ENCODE data around the gene IRS2. TPM values are rescaled to one million over a fixed set of nuclear protein-coding genes. Genes with fewer than 3 reads are reported as not detected.
"Not testable (repeated sequence)": the region's sequence is repeated elsewhere in the genome, so short reads cannot be mapped to it uniquely, and the experiment has no call there.

The IRS2 gene
- total and polyA plus RNA-seq, 7 experiments from 2014 or later: 2.7 to 94.9 (median 26.1) TPM

- H3K36me3 ChIP-seq (ENCODE audit: control insufficient read depth in 2 of 3, insufficient read depth in 3 of 3, low read length in 3 of 3); H3K27ac ChIP-seq (ENCODE audit: low read depth, low read length); intact Hi-C loops (cut with micrococcal nuclease); H3K9me3 Mint-ChIP-seq; H3K4me1 Mint-ChIP-seq; H3K4me3 ChIP-seq (ENCODE audit: low read length); H3K9me3 ChIP-seq (ENCODE audit: control insufficient read depth in 2 of 3, low read length in 3 of 3); CTCF ChIA-PET; H3K4me3 Mint-ChIP-seq; H3K27ac Mint-ChIP-seq; H3K27me3 ChIP-seq (ENCODE audit: control insufficient read depth in 2 of 2, insufficient read depth in 2 of 2, low read length in 2 of 2); DNase-seq; ATAC-seq; H3K36me3 Mint-ChIP-seq; POLR2A ChIA-PET; H3K4me1 ChIP-seq (ENCODE audit: control insufficient read depth in 2 of 2, insufficient read depth in 2 of 2, low read length in 2 of 2): not testable (repeated sequence)
- H3K27me3 Mint-ChIP-seq: peaks cover 10 to 30% (median 18%) of the 10 kb centered on the region in 5 donors
These were observed 36.8 kb upstream of the IRS2 start for GRCh38 chr13:109823201-109823600.

DNA sequence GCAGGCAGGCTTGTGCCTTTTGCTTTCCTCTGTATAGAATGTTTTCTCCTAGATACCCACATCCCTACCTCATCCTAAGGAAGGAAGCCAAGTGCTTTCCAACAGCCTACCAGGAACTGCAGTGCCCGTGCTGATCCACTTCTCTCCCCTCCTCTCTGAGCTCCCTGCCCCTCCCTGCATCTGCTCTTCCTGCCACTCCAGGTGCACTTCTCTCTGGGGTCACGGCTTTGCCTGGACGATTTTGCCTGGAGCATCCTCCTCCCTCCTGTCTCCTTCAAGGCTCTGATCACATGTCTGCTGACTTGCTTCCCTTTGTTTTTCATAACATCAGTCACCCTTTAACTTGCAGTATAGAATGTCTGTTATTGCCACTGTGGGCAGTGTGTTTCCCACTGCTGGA is 34.7 kb upstream of the IRS2 start:
- Histone ChIP-seq H3K27me3 (ENCODE audit: control insufficient read depth in 2 of 2, insufficient read depth in 2 of 2, low read length in 2 of 2) (no peaks in the 10 kb centered on the region), H3K4me3 (ENCODE audit: low read length) (no peak overlapping the region), H3K36me3 (ENCODE audit: control insufficient read depth in 2 of 3, insufficient read depth in 3 of 3, low read length in 3 of 3) (no peaks in the 10 kb centered on the region), H3K4me1 (ENCODE audit: control insufficient read depth in 2 of 2, insufficient read depth in 2 of 2, low read length in 2 of 2) (no peaks in the 10 kb centered on the region), H3K27ac (ENCODE audit: low read depth, low read length) (no peak overlapping the region), H3K9me3 (ENCODE audit: control insufficient read depth in 2 of 3, low read length in 3 of 3) (no peaks in the 10 kb centered on the region)
- no peak overlapping the region for H3K27ac Mint-ChIP-seq
- ChIA-PET CTCF (no interaction called here), POLR2A (no interaction called here)
- no peaks in the 10 kb centered on the region for H3K36me3 Mint-ChIP-seq
- DNase-seq (no peak), ATAC-seq (no peak)
- no peaks in the 10 kb centered on the region for H3K4me1 Mint-ChIP-seq
- peaks cover 8 to 33% (median 27%) of the 10 kb centered on the region in 5 donors for H3K27me3 Mint-ChIP-seq
- peaks cover 0 to 8% (median 1%) of the 10 kb centered on the region in 11 donors for H3K9me3 Mint-ChIP-seq
- intact Hi-C loops (cut with micrococcal nuclease): no loop called here
- no peak overlapping the region for H3K4me3 Mint-ChIP-seq

GRCh38 chr13:109819874-109820273 is 33.5 kb upstream of the IRS2 start:
- H3K27me3 ChIP-seq (ENCODE audit: control insufficient read depth in 2 of 2, insufficient read depth in 2 of 2, low read length in 2 of 2): no peaks in the 10 kb centered on the region
- H3K27ac Mint-ChIP-seq: no peak overlapping the region
- no peaks in the 10 kb centered on the region for H3K36me3 ChIP-seq (ENCODE audit: control insufficient read depth in 2 of 3, insufficient read depth in 3 of 3, low read length in 3 of 3)
- ChIA-PET CTCF (no interaction called here), POLR2A (no interaction called here)
- H3K4me3 Mint-ChIP-seq: no peak overlapping the region
- H3K4me1 Mint-ChIP-seq: no peaks in the 10 kb centered on the region
- ATAC-seq (no peak), DNase-seq (no peak)
- H3K27ac ChIP-seq (ENCODE audit: low read depth, low read length): no peak overlapping the region
- intact Hi-C loops (cut with micrococcal nuclease): no loop called here
- H3K9me3 Mint-ChIP-seq: peaks cover 0 to 4% (median 1%) of the 10 kb centered on the region in 11 donors
- H3K27me3 Mint-ChIP-seq: peaks cover 8 to 34% (median 30%) of the 10 kb centered on the region in 5 donors
- no peaks in the 10 kb centered on the region for H3K36me3 Mint-ChIP-seq
- no peak overlapping the region for H3K4me3 ChIP-seq (ENCODE audit: low read length)
- no peaks in the 10 kb centered on the region for H3K4me1 ChIP-seq (ENCODE audit: control insufficient read depth in 2 of 2, insufficient read depth in 2 of 2, low read length in 2 of 2)
- no peaks in the 10 kb centered on the region for H3K9me3 ChIP-seq (ENCODE audit: control insufficient read depth in 2 of 3, low read length in 3 of 3)

GRCh38 chr13:109818886-109819285 is 32.5 kb upstream of the IRS2 start:
- ATAC-seq (no peak), DNase-seq (no peak)
- Histone ChIP-seq H3K27ac (ENCODE audit: low read depth, low read length) (no peak overlapping the region), H3K36me3 (ENCODE audit: control insufficient read depth in 2 of 3, insufficient read depth in 3 of 3, low read length in 3 of 3) (no peaks in the 10 kb centered on the region), H3K4me3 (ENCODE audit: low read length) (no peak overlapping the region), H3K9me3 (ENCODE audit: control insufficient read depth in 2 of 3, low read length in 3 of 3) (no peaks in the 10 kb centered on the region), H3K4me1 (ENCODE audit: control insufficient read depth in 2 of 2, insufficient read depth in 2 of 2, low read length in 2 of 2) (no peaks in the 10 kb centered on the region), H3K27me3 (ENCODE audit: control insufficient read depth in 2 of 2, insufficient read depth in 2 of 2, low read length in 2 of 2) (no peaks in the 10 kb centered on the region)
- CTCF ChIA-PET: no interaction called here
- Mint-ChIP-seq H3K4me1 (no peaks in the 10 kb centered on the region), H3K4me3 (no peak overlapping the region), H3K36me3 (no peaks in the 10 kb centered on the region), H3K27me3 (peaks cover 8 to 34% (median 30%) of the 10 kb centered on the region in 5 donors), H3K27ac (no peak overlapping the region), H3K9me3 (no peaks in the 10 kb centered on the region)
- POLR2A ChIA-PET: no interaction called here
- intact Hi-C loops (cut with micrococcal nuclease): no loop called here

DNA sequence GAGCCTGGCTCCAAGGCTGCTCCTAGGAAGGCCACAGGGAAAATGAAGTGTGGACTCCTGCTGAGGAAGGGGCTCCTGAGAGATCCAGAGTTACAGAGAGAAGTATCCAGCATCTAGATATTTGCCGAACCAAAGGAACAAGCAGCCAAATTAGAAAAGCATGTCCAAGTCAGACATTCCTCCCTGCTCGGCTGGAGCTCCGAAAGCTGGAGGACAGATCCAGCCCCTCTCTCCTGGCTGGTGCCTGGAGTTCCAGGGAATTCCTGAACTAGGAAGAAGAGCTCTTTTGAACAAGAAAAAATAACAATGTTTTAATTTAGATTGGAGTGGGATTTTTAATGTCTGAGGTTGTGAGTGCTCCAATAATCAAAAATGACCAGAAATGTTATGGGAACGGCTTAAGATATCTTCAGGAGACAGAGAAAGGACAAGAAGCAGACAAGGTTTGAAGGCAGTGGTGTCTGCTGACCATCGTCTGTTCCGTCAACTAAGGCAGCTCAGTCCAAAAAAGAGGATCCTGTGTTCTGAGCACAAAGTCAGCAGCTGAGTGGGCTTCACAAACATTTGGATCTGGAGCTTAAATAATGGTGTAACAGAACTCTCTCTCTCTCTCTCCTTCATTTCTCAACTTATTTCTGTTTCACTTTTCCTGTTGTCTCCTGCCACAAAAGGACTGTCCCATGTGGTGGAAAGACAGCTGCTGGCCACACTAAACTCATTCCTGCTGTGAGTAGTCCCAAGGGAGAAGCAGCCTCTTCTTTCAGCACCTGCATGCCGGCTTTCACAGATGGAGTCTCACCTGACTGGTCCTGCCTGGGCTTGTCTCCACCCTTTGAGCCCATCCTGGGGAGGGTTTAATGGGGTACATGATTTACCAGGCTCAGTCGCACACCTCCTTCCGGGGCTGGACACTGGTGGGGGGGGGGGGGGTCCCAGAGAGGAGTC is 31.5 kb upstream of the IRS2 start:
- Mint-ChIP-seq H3K27ac (no peak overlapping the region), H3K4me3 (no peak overlapping the region), H3K27me3 (peaks cover 8 to 41% (median 34%) of the 10 kb centered on the region in 5 donors), H3K9me3 (no peaks in the 10 kb centered on the region), H3K4me1 (no peaks in the 10 kb centered on the region), H3K36me3 (peaks cover 0 to 4% (median 0%) of the 10 kb centered on the region in 5 donors)
- no peak for ATAC-seq
- no peak overlapping the region for H3K4me3 ChIP-seq (ENCODE audit: low read length)
- POLR2A ChIA-PET: no interaction called here
- H3K36me3 ChIP-seq (ENCODE audit: control insufficient read depth in 2 of 3, insufficient read depth in 3 of 3, low read length in 3 of 3): no peaks in the 10 kb centered on the region
- no peak for DNase-seq
- CTCF ChIA-PET: no interaction called here
- H3K9me3 ChIP-seq (ENCODE audit: control insufficient read depth in 2 of 3, low read length in 3 of 3): no peaks in the 10 kb centered on the region
- H3K27me3 ChIP-seq (ENCODE audit: control insufficient read depth in 2 of 2, insufficient read depth in 2 of 2, low read length in 2 of 2): no peaks in the 10 kb centered on the region
- intact Hi-C loops (cut with micrococcal nuclease): no loop called here
- no peak overlapping the region for H3K27ac ChIP-seq (ENCODE audit: low read depth, low read length)
- no peaks in the 10 kb centered on the region for H3K4me1 ChIP-seq (ENCODE audit: control insufficient read depth in 2 of 2, insufficient read depth in 2 of 2, low read length in 2 of 2)

DNA sequence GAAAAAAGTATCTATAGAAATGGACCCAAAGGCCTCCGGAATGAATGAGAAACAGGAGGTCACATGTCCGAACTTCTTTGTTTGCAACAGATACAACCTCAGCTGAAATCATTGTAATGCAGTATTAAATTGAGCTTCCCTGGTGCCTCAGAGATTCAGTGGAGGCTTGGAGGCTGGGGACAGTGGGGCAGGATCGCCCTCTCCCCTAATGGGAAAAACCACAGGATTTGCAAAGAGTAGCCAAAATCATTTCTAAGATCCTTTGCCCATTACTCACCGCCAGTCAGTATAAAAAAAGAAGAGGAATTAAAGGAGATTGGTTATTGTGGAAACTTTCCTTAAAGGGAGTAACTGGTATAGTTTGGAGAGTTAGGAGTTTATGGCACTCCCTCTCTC is 30.4 kb upstream of the IRS2 start:
- CTCF ChIA-PET: no interaction called here
- Mint-ChIP-seq H3K9me3 (no peaks in the 10 kb centered on the region), H3K4me1 (no peaks in the 10 kb centered on the region), H3K27ac (no peak overlapping the region), H3K27me3 (peaks cover 8 to 48% (median 34%) of the 10 kb centered on the region in 5 donors), H3K4me3 (no peak overlapping the region), H3K36me3 (peaks cover 0 to 4% (median 0%) of the 10 kb centered on the region in 5 donors)
- no peak overlapping the region for H3K4me3 ChIP-seq (ENCODE audit: low read length)
- DNase-seq (no peak), ATAC-seq (no peak)
- H3K36me3 ChIP-seq (ENCODE audit: control insufficient read depth in 2 of 3, insufficient read depth in 3 of 3, low read length in 3 of 3): no peaks in the 10 kb centered on the region
- POLR2A ChIA-PET: no interaction called here
- no peaks in the 10 kb centered on the region for H3K27me3 ChIP-seq (ENCODE audit: control insufficient read depth in 2 of 2, insufficient read depth in 2 of 2, low read length in 2 of 2)
- no peak overlapping the region for H3K27ac ChIP-seq (ENCODE audit: low read depth, low read length)
- H3K4me1 ChIP-seq (ENCODE audit: control insufficient read depth in 2 of 2, insufficient read depth in 2 of 2, low read length in 2 of 2): no peaks in the 10 kb centered on the region
- no peaks in the 10 kb centered on the region for H3K9me3 ChIP-seq (ENCODE audit: control insufficient read depth in 2 of 3, low read length in 3 of 3)
- intact Hi-C loops (cut with micrococcal nuclease): no loop called here
